Keratinocyte (primary cell): ENCODE measurements around the gene FBXO39. TPM values are rescaled to one million over a fixed set of nuclear protein-coding genes. Genes with fewer than 3 reads are reported as not detected.

Experiments used
- DNase-seq: peaks from one replicate; pipeline ENCODE4 v3.0.0-alpha.2; 2011; ENCODE audit warnings: low read depth, missing footprints, low spot score
- FAIRE-seq: peaks from 2 replicates; lab custom pipeline; 2011; peaks lifted over from hg19 to GRCh38; lab: Jason Lieb, UNC
- H2AFZ ChIP-seq: 2 replicates; pipeline ENCODE4 v1.6.0; 2012; ENCODE audit warnings: low read length, control low read depth, inconsistent platforms; ENCODE audit not compliant: control insufficient read depth
- H3K27ac ChIP-seq: 2 replicates; pipeline ENCODE4 v1.5.1; 2011; ENCODE audit warnings: low read length; ENCODE audit not compliant: control insufficient read depth, insufficient read depth
- H3K27me3 ChIP-seq: 3 replicates; pipeline ENCODE4 v1.6.0; 2011; ENCODE audit warnings: low read length; ENCODE audit not compliant: control insufficient read depth, insufficient read depth; ENCODE audit errors: extremely low read depth
- H3K36me3 ChIP-seq, 2 experiments: 2 replicates in 1 of 2; 3 replicates in 1 of 2; pipeline ENCODE4 v1.5.1; 2011; ENCODE audit warnings: low read length in 2 of 2, mild to moderate bottlenecking in 1 of 2; ENCODE audit not compliant: control insufficient read depth in 2 of 2, insufficient read depth in 2 of 2; ENCODE audit errors: extremely low read depth in 1 of 2
- H3K4me1 ChIP-seq: 3 replicates; pipeline ENCODE4 v1.5.1; 2011; ENCODE audit warnings: low read length; ENCODE audit not compliant: control insufficient read depth, insufficient read depth; ENCODE audit errors: extremely low read depth
- H3K4me2 ChIP-seq: 3 replicates; pipeline ENCODE4 v1.6.0; 2011; ENCODE audit warnings: low read depth, low read length; ENCODE audit not compliant: control insufficient read depth, insufficient read depth; ENCODE audit errors: extremely low read depth
- H3K4me3 ChIP-seq, 3 experiments: fragments of 200-600 bp in 1 of 3; sonication (generic) in 1 of 3; 2 replicates in 2 of 3; 3 replicates in 1 of 3; pipeline ENCODE4 v1.5.1; 2011 to 2016; ENCODE audit warnings: low read length in 3 of 3, mild to moderate bottlenecking in 3 of 3, control low read depth in 2 of 3, inconsistent platforms in 1 of 3, low read depth in 1 of 3, mixed read lengths in 1 of 3, mixed run types in 1 of 3, moderate library complexity in 1 of 3; ENCODE audit not compliant: control insufficient read depth in 2 of 3, insufficient read depth in 2 of 3; ENCODE audit errors: extremely low read depth in 1 of 3
- H3K79me2 ChIP-seq: 2 replicates; pipeline ENCODE4 v1.6.0; 2012; ENCODE audit warnings: low read length; ENCODE audit not compliant: control insufficient read depth, insufficient read depth
- H3K9ac ChIP-seq: 3 replicates; pipeline ENCODE4 v1.6.0; 2011; ENCODE audit warnings: low read length; ENCODE audit not compliant: control insufficient read depth, insufficient read depth; ENCODE audit errors: extremely low read depth
- H3K9me1 ChIP-seq: 3 replicates; pipeline ENCODE4 v1.6.0; 2011; ENCODE audit warnings: low read length; ENCODE audit not compliant: control insufficient read depth, insufficient read depth; ENCODE audit errors: extremely low read depth
- H3K9me3 ChIP-seq: 2 replicates; pipeline ENCODE4 v1.5.1; 2012; ENCODE audit warnings: low read depth, low read length; ENCODE audit not compliant: control insufficient read depth
- H4K20me1 ChIP-seq: 3 replicates; pipeline ENCODE4 v1.6.0; 2011; ENCODE audit warnings: low read length; ENCODE audit not compliant: control insufficient read depth, insufficient read depth; ENCODE audit errors: extremely low read depth
- EZH2 ChIP-seq: IDR thresholded peaks from one replicate; pipeline ENCODE4 v1.6.1; 2012; ENCODE audit warnings: inconsistent platforms, mild to moderate bottlenecking, low read length, moderate library complexity
- dilution Hi-C: fragments of 300-500 bp; cut with MboI; formaldehyde crosslinking; loops from one replicate; pipeline ENCODE4 v1.7.0; 2020; ENCODE audit warnings: low sequenced_read_pairs; ENCODE audit not compliant: extremely low pct_ligation_motif_present
- polyA plus RNA-seq, 5 experiments: library from polyadenylated mRNA; depleted of rRNA in 3 of 5; stranded (reverse) in 3 of 5; stranded (forward) in 1 of 5; unstranded in 1 of 5; fragments of >200 nt; gene quantifications; 1 replicate in 1 of 5; 2 replicates in 3 of 5; 3 replicates in 1 of 5; pipeline versions ENCODE4 v1.2.1 to v1.2.3, GENCODE V29; 2011 to 2012; ENCODE audit warnings: missing spikeins in 2 of 5, low read depth in 1 of 5, low replicate concordance in 1 of 5
- TF ChIP-seq, protein P1 (sequence below), 3 experiments: IDR thresholded peaks in 1 of 3; conservative IDR thresholded peaks in 1 of 3; optimal IDR thresholded peaks in 1 of 3; 2 replicates in 2 of 3; 3 replicates in 1 of 3; pipeline versions ENCODE3 to v1.5.1; 2011; ENCODE audit warnings: low read length in 3 of 3, mild to moderate bottlenecking in 3 of 3, moderate library complexity in 2 of 3, control low read depth in 1 of 3, inconsistent platforms in 1 of 3; ENCODE audit not compliant: insufficient read depth in 2 of 3; ENCODE audit errors: extremely low read depth in 1 of 3

Gene FBXO39
- polyA plus RNA-seq, 1 donor (not counting 4 experiments of a cell fraction or from before 2014, with no cell fraction given): 3.3 TPM

- dilution Hi-C loops: no loop called here
These were observed 35.5 kb downstream of the FBXO39 start for GRCh38 chr17:6811510-6811909.

GRCh38 chr17:6812295-6812694 lies 36.3 kb downstream of the FBXO39 start:
- Histone ChIP-seq H3K9me1 (no peaks in the 10 kb centered on the region), H3K4me2 (no peak overlapping the region), H3K36me3 (no peaks in the 10 kb centered on the region), H3K9me3 (no peaks in the 10 kb centered on the region), H4K20me1 (no peaks in the 10 kb centered on the region), H3K27ac (no peak overlapping the region), H3K4me3 (no peak overlapping the region), H3K4me1 (no peaks in the 10 kb centered on the region), H3K79me2 (no peaks in the 10 kb centered on the region), H2AFZ (no peak overlapping the region), H3K27me3 (no peaks in the 10 kb centered on the region), H3K9ac (no peak overlapping the region)
- TF ChIP-seq, protein P1, sequence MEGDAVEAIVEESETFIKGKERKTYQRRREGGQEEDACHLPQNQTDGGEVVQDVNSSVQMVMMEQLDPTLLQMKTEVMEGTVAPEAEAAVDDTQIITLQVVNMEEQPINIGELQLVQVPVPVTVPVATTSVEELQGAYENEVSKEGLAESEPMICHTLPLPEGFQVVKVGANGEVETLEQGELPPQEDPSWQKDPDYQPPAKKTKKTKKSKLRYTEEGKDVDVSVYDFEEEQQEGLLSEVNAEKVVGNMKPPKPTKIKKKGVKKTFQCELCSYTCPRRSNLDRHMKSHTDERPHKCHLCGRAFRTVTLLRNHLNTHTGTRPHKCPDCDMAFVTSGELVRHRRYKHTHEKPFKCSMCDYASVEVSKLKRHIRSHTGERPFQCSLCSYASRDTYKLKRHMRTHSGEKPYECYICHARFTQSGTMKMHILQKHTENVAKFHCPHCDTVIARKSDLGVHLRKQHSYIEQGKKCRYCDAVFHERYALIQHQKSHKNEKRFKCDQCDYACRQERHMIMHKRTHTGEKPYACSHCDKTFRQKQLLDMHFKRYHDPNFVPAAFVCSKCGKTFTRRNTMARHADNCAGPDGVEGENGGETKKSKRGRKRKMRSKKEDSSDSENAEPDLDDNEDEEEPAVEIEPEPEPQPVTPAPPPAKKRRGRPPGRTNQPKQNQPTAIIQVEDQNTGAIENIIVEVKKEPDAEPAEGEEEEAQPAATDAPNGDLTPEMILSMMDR (optimal IDR thresholded peaks at IDR 0.05 in 1 of 3, IDR thresholded peaks at IDR 0.05 in 1 of 3, conservative IDR thresholded peaks at IDR 0.05 in 1 of 3; ENCODE audit: extremely low read depth in 1 of 3, insufficient read depth in 2 of 3, low read length in 3 of 3): no peak
- no peak for TF ChIP-seq EZH2
- DNase-seq (no peak), FAIRE-seq (no peak)
- dilution Hi-C loops: no loop called here

More at GRCh38 chr17:6811510-6811909, 35.5 kb downstream of the FBXO39 start:
- H4K20me1 ChIP-seq: no peaks in the 10 kb centered on the region
- no peak overlapping the region for H3K4me2 ChIP-seq
- FAIRE-seq: no peak
- no peaks in the 10 kb centered on the region for H3K27me3 ChIP-seq
- no peak overlapping the region for H3K27ac ChIP-seq
- H3K4me3 ChIP-seq: no peak overlapping the region
- no peaks in the 10 kb centered on the region for H3K9me1 ChIP-seq
- TF ChIP-seq, protein P1 (optimal IDR thresholded peaks at IDR 0.05 in 1 of 3, IDR thresholded peaks at IDR 0.05 in 1 of 3, conservative IDR thresholded peaks at IDR 0.05 in 1 of 3; ENCODE audit: extremely low read depth in 1 of 3, insufficient read depth in 2 of 3, low read length in 3 of 3): no peak
- TF ChIP-seq EZH2: no peak
- H3K79me2 ChIP-seq: no peaks in the 10 kb centered on the region
- no peaks in the 10 kb centered on the region for H3K4me1 ChIP-seq
- no peaks in the 10 kb centered on the region for H3K9me3 ChIP-seq
- H3K36me3 ChIP-seq: no peaks in the 10 kb centered on the region
- H2AFZ ChIP-seq: no peak overlapping the region
- no peak for DNase-seq
- H3K9ac ChIP-seq: no peak overlapping the region
